HG03442 (cell line): ENCODE measurements around the gene ITGA11.

Source experiments
- ATAC-seq: cut with Tn5 transposase; IDR thresholded peaks from one replicate; pipeline ENCODE4 v1.9.1; 2021; ENCODE audit warnings: mild to moderate bottlenecking, moderate library complexity; ENCODE audit not compliant: unreplicated experiment

Gene ITGA11

GRCh38 chr15:68413363-68414205 lies 18.4 kb downstream of the ITGA11 start:
- ATAC-seq: no peak

- ATAC-seq: no peak
These were observed 19.7 kb downstream of the ITGA11 start for GRCh38 chr15:68412218-68412617.

- ATAC-seq: no peak
These were observed 20.2 kb downstream of the ITGA11 start for GRCh38 chr15:68411735-68412134.

GRCh38 chr15:68411343-68411675 lies 20.7 kb downstream of the ITGA11 start:
- ATAC-seq: no peak

- ATAC-seq: no peak
These were observed 21.3 kb downstream of the ITGA11 start for GRCh38 chr15:68410466-68411342.

GRCh38 chr15:68409736-68410370 lies 22.1 kb downstream of the ITGA11 start:
- no peak for ATAC-seq

GRCh38 chr15:68408971-68409370 lies 23.0 kb downstream of the ITGA11 start:
- no peak for ATAC-seq

GRCh38 chr15:68407886-68408881 lies 23.8 kb downstream of the ITGA11 start:
- no peak for ATAC-seq

- ATAC-seq: no peak
These were observed 24.6 kb downstream of the ITGA11 start for GRCh38 chr15:68407141-68407885.

- no peak for ATAC-seq
These were observed 26.3 kb downstream of the ITGA11 start for GRCh38 chr15:68405378-68406250.

- ATAC-seq: no peak
These were observed 27.7 kb downstream of the ITGA11 start for GRCh38 chr15:68404056-68404798.

GRCh38 chr15:68403161-68403941 lies 28.6 kb downstream of the ITGA11 start:
- no peak for ATAC-seq

- ATAC-seq: no peak
These were observed 29.4 kb downstream of the ITGA11 start for GRCh38 chr15:68402432-68403160.

GRCh38 chr15:68401496-68402431 lies 30.2 kb downstream of the ITGA11 start:
- no peak for ATAC-seq

GRCh38 chr15:68400066-68400456 lies 31.9 kb downstream of the ITGA11 start:
- no peak for ATAC-seq
